SK-N-SH treated with all-trans-retinoic acid at 6 μM for 48 hours (cell line): Measurements from ENCODE around the gene KLHL29.

Source experiments
- ARNTL ChIP-seq: fragments of 450-650 bp; formaldehyde crosslinking; IDR thresholded peaks from 2 replicates; pipeline ENCODE4 v1.5.0; 2020; ENCODE audit warnings: low read depth, mild to moderate bottlenecking, moderate library complexity, borderline replicate concordance
- CREB5 ChIP-seq: fragments of 250-450 bp; sonication (Bioruptor Pico); IDR thresholded peaks from 2 replicates; pipeline ENCODE4 v1.5.1; 2020; ENCODE audit warnings: low read depth, mild to moderate bottlenecking, moderate library complexity
- CSDC2 ChIP-seq: fragments of 250-450 bp; sonication (Bioruptor Pico); IDR thresholded peaks from 2 replicates; pipeline ENCODE4 v1.5.0; 2020; ENCODE audit warnings: mild to moderate bottlenecking, moderate library complexity
- ESRRG ChIP-seq: fragments of 250-450 bp; sonication (Bioruptor Pico); IDR thresholded peaks from 2 replicates; pipeline ENCODE4 v1.6.1; 2021; ENCODE audit warnings: mild to moderate bottlenecking
- ISL1 ChIP-seq: fragments of 250-450 bp; sonication (Bioruptor Pico); IDR thresholded peaks from 2 replicates; pipeline ENCODE4 v2.1.2; 2022; ENCODE audit warnings: mild to moderate bottlenecking, moderate library complexity
- PATZ1 ChIP-seq: fragments of 250-450 bp; sonication (Bioruptor Pico); IDR thresholded peaks from 2 replicates; pipeline ENCODE4 v1.8.0; 2020; ENCODE audit warnings: mild to moderate bottlenecking, moderate library complexity, borderline replicate concordance
- PPARA ChIP-seq: fragments of 250-450 bp; sonication (Bioruptor Pico); IDR thresholded peaks from 2 replicates; pipeline ENCODE4 v1.5.0; 2020; ENCODE audit warnings: mild to moderate bottlenecking, borderline replicate concordance
- RARB ChIP-seq: fragments of 250-450 bp; sonication (Bioruptor Pico); IDR thresholded peaks from 2 replicates; pipeline ENCODE4 v1.8.0; 2021; ENCODE audit warnings: mild to moderate bottlenecking, moderate library complexity
- TCF4 ChIP-seq: fragments of 250-450 bp; sonication (Bioruptor Pico); IDR thresholded peaks from 2 replicates; pipeline ENCODE4 v1.8.0; 2021; ENCODE audit warnings: mild to moderate bottlenecking, moderate library complexity, borderline replicate concordance
- TSHZ2 ChIP-seq: fragments of 250-450 bp; sonication (Bioruptor Pico); IDR thresholded peaks from 2 replicates; pipeline ENCODE4 v1.5.0; 2020; ENCODE audit warnings: mild to moderate bottlenecking, moderate library complexity
- ZC3H10 ChIP-seq: fragments of 250-450 bp; sonication (Bioruptor Pico); IDR thresholded peaks from 2 replicates; pipeline ENCODE4 v1.5.1; 2021; ENCODE audit warnings: mild to moderate bottlenecking, moderate library complexity
- ZNF8 ChIP-seq: fragments of 450-650 bp; formaldehyde crosslinking; IDR thresholded peaks from 2 replicates; pipeline ENCODE4 v1.5.0; 2020; ENCODE audit warnings: mild to moderate bottlenecking, moderate library complexity

GRCh38 chr2:23521060-23521459, 136.1 kb downstream of the KLHL29 start:
- no peak for TF ChIP-seq PPARA (CRISPR knock-in tag)
- no peak for TF ChIP-seq ARNTL
- TF ChIP-seq ESRRG (CRISPR knock-in tag), result no peak
- TF ChIP-seq PATZ1, result no peak
- no peak for TF ChIP-seq CSDC2 (CRISPR knock-in tag)
- TF ChIP-seq RARB (CRISPR knock-in tag), result no peak
- no peak for TF ChIP-seq CREB5
- no peak for TF ChIP-seq TCF4 (CRISPR knock-in tag)
- no peak for TF ChIP-seq ZNF8 (CRISPR knock-in tag)
- no peak for TF ChIP-seq ISL1 (CRISPR knock-in tag)
- TF ChIP-seq TSHZ2 (CRISPR knock-in tag), result no peak
- no peak for TF ChIP-seq ZC3H10
